ENCODE data around the gene RND3.
A peak's percentile ranks its signal among the peaks of the same experiment; 100 is the strongest.

Gene RND3

GRCh38 chr2:150487537-150488429 is at the start of gene RND3:
Gene RND3 (minus strand): TSS chr2:150487667. CDS start chr2:150487417, 250 bp downstream.
- DNase-seq: peak; percentile 27

- DNase-seq: no peak
Measured at GRCh38 chr2:150535176-150535575, 47.7 kb upstream of the RND3 start.

GRCh38 chr2:150532879-150533278 is 45.4 kb upstream of the RND3 start:
- DNase-seq: no peak

GRCh38 chr2:150532020-150532419 is 44.6 kb upstream of the RND3 start:
- no peak for DNase-seq

GRCh38 chr2:150531591-150531990 is 44.1 kb upstream of the RND3 start:
- DNase-seq: no peak

- no peak for DNase-seq
Measured at GRCh38 chr2:150530168-150530567, 42.7 kb upstream of the RND3 start.

GRCh38 chr2:150528861-150529801 is 41.7 kb upstream of the RND3 start:
- DNase-seq: no peak

- no peak for DNase-seq
Measured at GRCh38 chr2:150526827-150527226, 39.4 kb upstream of the RND3 start.

GRCh38 chr2:150526006-150526405 is 38.5 kb upstream of the RND3 start:
- DNase-seq: no peak

- no peak for DNase-seq
Measured at GRCh38 chr2:150522269-150522668, 34.8 kb upstream of the RND3 start.

- no peak for DNase-seq
Measured at GRCh38 chr2:150520887-150521664, 33.6 kb upstream of the RND3 start.

GRCh38 chr2:150520033-150520432 is 32.6 kb upstream of the RND3 start:
- DNase-seq: no peak

- no peak for DNase-seq
Measured at GRCh38 chr2:150517951-150518680, 30.6 kb upstream of the RND3 start.

- DNase-seq: no peak
Measured at GRCh38 chr2:150513647-150514046, 26.2 kb upstream of the RND3 start.

GRCh38 chr2:150508497-150509137 is 21.1 kb upstream of the RND3 start:
- no peak for DNase-seq

- DNase-seq: no peak
Measured at GRCh38 chr2:150507071-150507470, 19.6 kb upstream of the RND3 start.

GRCh38 chr2:150505178-150505577 is 17.7 kb upstream of the RND3 start:
- DNase-seq: no peak

- DNase-seq: no peak
Measured at GRCh38 chr2:150495993-150496627, 8.6 kb upstream of the RND3 start.

GRCh38 chr2:150495001-150495400 is 7.5 kb upstream of the RND3 start:
- no peak for DNase-seq

- DNase-seq: no peak
Measured at GRCh38 chr2:150494234-150494945, 6.9 kb upstream of the RND3 start.

Measured in stimulated activated CD4-positive, alpha-beta T cell treated with anti-CD3 and anti-CD28 coated beads, Interleukin-4, amount 100 ng/mL, for 1 hour (primary cell).